Activated T-helper 1 cell treated with anti-CD3 and anti-CD28 coated beads, Interleukin-2, amount 50 U/mL, for 16 hours (primary cell): ENCODE measurements around the gene CPNE7.

Source experiments
- DNase-seq, 2 donors: peaks; one replicate each; pipeline ENCODE4 v3.0.0-alpha.2; 2020; ENCODE audit warnings: low read depth in 1 of 2, low spot score in 1 of 2

Gene CPNE7

DNA sequence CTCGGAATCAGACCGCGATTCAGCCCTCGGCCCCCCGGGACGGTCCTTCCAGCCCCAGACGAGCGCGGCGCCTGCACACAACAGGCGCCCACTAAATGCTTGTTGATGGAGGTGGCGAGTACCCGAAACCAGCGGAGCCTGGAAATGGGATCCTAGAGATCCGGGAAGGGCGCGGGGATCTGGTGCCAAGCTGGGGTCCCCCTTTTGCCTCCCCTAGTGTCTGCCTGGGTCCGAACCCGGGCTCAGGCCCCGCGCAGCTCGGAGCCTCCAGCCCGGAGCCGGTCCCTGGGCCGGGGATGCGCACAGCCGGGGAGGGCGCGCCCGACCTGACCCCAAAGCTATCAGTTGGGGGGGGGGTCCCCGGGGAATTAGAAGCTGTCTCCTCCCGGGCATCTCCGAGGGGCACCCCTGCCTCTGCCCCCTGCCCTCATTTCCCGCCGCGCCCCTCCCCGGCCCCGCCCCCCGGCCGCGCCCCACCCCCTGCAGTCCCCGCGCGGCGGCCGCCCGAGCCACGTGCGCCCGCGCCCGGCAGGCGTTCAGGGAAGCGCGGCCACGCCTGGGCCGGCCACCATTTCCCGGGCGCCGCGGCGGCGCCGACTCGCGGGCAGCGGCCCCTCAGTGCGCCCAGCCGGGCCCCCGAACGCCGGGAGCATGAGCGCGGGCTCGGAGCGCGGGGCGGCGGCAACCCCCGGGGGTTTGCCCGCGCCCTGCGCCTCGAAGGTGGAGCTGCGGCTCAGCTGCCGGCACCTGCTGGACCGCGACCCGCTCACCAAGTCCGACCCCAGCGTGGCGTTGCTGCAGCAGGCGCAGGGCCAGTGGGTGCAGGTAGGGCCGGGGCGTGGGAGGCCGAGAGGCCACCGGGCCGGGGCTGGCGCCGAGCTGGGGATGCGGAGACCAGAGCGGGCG, at the start of gene CPNE7:
TSS of gene CPNE7 (plus strand) at position 512 of the 906 bp plus-strand sequence. CDS start at position 652, 140 bp downstream.
- DNase-seq: no peak

DNA sequence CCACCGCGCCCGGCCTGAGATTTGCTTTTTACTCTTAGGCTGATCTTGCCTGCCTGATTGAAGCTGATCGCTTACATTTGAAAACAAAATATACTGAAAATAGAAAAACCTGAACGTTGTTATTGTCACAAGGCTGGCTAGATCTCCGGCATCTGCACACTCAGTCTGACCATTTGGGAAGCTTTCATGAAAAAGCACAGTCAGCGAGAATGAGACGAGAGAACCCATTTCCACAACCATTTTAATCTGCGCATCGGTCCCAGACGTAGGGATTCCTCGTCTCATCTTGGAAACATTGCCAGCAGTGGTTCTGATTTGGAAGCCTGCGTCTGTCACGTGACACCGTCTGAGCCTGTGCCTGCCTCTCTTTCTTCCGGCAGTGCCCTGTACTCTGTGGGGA, 46.5 kb upstream of the CPNE7 start:
- DNase-seq: no peak

DNA sequence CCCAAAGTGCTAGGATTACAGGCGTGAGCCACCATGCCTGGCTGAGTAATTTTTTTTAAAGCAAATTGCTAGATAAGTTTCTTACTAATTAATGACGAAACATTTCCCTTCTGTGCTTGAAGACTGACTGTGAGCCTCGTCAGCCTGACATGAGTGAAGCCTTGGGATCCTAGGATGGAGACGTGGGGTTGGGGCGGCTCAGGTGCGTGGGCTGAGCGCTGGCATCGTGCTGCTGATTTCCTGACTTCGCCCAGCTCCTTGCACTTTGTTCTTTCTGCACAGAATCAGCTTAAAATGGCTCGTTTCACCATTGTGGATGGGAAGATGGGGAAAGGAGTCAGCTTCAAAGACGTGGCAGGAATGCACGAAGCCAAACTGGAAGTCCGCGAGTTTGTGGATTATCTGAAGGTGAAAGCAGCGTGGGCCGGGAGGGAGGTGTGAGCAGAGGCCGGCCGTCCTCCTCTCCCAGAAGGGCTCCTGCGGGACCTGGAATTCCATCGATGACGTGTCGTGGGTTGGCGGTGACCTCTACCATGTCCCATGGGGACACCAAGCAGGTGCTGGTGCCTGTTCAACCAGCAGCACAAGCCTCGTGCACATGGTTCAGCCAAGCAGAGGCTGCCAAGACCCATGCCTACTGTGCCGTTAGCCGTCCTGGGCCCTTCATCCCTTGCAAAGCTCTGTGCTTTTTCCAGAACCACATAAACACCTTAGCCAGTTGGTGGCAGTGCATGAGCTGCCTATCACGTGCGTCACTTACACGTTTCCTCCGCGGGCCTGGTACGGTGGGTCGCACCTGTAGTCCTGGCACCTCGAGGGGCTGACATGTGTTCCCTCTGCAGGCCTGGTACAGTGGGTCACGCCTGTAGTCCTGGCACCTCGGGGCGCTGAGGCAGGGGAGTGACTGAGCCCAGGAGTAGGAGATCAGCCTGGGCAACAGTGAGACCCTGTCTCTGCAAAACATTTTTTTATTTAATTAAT, 44.9 kb upstream of the CPNE7 start:
- DNase-seq: no peak

DNA sequence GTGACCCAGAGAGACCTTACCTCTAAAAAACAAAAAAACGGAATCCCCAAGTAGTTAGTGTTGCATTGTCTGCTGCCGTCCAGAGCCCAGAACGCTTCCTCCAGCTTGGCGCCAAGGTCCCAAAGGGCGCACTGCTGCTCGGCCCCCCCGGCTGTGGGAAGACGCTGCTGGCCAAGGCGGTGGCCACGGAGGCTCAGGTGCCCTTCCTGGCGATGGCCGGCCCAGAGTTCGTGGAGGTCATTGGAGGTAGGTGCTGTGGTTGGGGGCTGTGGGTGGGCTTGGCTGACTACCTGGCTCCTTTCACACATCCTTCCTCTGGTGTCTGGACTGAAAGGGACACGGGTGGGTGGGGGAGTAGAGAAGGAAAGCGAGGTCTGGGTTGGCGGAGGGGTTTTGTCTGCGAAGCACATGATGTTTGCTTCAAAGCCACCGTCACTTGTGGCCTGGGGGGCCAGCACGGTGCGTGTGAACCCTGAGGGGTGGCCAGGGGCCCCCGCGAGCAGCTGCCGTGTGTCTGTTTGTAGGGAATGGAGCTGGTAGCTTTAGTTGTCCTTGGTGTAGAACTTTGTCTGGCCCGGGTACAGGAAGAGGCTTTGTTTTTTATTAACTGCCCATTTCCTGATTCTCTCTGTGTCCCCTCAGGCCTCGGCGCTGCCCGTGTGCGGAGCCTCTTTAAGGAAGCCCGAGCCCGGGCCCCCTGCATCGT, 43.6 kb upstream of the CPNE7 start:
- no peak for DNase-seq

DNA sequence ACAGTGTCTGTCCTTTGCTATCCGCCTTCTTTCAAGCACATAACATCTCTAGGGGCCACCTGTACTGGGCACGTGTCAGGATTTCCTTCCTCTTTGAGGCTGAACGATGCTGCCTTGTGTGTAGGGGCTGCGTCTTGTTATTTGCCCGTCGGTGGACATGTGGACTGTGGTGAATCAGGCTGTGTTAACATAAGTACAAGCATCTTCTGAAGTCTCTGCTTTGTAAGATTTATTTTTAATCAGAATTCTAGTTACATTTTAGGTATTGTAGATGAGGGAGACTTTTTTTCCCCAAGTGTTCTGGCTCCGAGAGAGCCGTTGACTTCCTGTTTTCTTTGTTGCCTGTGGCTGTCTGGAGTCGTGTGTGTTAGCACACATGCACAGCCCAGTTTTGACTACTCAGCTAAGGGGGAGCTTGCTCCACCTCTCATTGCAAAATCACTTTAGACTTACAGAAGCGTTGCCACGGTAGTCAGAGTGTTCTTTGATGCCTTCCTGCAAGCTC, 41.3 kb upstream of the CPNE7 start:
- DNase-seq: no peak

DNA sequence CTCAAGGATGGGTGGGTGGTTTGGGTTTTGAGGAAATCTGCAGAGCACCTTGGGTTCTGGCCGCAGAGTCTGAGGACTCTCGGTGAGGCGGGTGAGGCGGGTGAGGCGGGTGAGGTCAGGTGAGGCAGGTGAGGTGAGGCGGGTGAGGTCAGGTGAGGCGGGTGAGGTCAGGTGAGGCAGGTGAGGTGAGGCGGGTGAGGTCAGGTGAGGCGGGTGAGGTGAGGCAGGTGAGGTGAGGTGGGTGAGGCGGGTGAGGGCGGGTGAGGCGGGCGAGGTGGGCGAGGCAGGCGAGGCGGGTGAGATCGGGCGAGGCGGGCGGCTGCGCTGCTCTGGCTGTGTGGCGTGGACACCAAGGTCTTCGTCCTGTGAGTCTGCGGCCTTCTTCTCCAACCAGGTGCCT, 39.2 kb upstream of the CPNE7 start:
- no peak for DNase-seq

DNA sequence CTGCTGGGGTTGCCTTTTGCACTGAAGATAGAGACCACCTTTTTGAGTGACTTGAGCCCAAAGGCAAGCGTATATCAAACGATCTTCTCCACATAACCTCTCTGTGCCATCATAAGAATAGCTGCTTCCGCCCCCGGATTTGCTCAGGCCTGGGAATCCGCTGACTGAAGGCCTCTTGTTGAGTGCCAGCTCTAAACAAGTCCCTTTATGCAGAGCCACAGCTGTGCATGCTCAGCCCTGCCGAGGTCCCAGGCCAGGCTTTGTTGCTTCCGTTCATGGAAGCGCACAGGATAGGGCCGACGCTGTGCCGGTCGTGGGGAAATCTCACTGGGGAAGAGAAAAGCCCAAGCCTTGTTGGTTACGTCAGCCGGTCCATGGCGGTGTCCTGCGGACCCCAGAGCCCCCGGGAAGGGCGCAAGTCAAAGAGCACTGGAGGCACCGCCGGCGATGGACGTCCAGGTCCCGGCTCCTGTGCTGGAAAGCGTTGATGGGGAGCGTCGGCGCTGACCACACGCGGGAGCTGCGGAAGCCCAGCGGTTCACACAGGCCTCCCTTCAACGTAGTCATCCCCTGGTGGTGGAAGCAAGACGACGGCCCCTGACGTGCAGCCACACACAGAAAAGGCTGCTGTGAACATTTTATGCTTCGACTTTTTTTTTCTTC, 38.5 kb upstream of the CPNE7 start:
- no peak for DNase-seq

DNA sequence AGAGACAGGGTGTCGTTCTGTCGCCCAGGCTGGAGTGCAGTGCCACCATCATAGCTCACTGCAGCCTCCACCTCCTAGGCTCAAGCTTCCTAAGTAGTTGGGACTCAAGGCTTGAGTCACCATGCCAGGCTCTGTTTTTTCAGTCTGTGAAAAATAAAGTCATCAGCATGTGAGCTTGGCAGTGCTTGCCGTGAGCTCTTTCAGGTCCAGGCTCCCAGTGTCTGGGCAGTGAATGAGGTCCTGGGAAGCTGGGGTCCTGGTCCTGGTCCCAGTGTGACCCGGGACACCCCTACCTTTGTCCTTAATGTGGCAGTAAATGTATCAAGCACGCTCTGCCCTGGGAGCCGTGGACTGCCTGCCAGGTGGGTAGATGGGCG, 38.0 kb upstream of the CPNE7 start:
- no peak for DNase-seq

DNA sequence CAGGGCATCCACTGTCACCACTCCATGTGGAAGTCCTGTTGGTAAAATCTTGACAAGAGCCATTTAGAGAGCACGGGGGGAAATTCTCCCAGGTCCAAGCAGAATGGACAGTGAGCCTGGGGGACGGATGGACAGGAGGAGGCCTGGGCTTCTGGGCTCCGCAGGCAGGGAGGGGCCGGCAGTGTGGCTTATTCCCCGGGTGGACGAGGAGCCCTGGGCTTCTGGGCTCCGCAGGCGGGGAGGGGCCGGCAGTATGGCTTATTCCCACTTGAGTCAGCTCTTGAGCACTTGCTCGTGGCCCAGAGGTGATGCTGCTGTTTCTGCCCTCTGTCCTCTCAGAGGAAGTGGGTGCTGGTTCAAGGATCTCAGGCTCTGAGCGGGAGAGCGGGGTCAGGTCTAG, 37.3 kb upstream of the CPNE7 start:
- DNase-seq: no peak

DNA sequence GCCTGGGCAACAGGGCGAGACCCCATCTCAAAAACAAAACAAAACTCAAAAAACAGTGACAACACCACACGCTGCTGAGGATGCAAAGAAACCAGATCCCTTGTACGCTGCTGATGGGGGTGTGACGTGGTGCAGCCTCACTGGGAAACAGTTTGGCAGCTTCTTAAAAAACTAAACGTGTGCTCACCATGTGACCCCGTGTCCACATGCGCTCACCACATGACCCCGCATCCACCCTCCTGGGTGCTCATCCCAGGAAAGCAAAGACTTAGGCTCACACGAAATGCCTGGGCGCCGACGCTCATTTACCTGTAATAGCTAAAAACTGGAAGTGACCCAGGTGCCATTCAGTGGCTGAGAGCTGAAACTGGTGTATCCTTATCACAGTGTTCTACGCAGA, 35.0 kb upstream of the CPNE7 start:
- no peak for DNase-seq

DNA sequence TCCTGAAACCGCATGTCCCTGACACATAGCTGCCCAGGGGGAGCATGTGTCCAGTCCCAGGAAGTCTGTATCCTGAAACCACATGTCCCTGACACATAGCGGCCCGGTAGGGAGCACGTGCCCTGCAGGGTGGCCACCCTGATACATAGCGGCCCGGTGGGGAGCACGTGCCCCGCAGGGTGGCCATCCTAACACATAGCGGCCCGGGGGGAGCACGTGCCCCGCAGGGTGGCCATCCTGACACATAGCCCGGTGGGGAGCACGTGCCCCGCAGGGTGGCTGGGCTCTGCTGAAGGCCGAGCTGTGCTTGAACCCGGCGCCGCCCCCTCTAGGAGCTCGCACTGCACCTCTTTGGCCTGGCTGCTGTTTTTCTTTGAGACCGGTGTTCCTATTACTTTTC, 33.8 kb upstream of the CPNE7 start:
- DNase-seq: no peak

DNA sequence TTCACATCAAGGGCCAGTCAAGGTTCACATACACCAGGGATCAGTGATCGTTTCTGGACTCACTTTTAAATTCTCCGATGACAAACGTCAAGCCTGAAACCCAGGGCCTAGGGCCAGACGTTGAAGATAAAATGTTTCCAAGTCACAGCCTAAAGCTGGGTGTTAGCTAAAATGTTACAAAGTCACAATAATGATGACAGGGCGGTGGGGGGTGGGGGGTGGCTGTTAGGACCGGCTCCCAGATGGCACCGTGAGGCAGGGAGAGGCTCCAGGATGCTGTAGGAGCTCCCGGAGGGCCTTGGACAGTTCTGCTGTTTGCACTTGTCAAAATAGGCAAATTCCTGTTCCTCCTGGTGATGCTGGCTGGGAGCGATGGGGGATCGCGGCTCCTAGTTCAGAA, 31.4 kb upstream of the CPNE7 start:
- DNase-seq: no peak

DNA sequence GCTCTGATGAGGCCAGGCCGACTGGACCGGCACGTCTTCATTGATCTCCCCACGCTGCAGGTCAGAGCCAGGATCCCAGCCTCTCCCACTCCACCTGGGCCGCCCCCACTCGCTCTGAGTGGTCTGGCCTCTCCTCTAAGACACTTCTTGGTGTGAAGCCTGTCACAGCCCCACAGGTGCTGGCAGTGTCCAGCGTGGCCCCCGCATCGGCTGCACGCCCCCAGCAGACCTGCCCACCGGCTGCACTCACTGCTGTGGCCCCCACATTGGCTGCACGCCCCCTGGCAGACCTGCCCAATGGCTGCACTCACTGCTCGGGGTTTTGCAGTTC, 30.9 kb upstream of the CPNE7 start:
- DNase-seq: no peak

DNA sequence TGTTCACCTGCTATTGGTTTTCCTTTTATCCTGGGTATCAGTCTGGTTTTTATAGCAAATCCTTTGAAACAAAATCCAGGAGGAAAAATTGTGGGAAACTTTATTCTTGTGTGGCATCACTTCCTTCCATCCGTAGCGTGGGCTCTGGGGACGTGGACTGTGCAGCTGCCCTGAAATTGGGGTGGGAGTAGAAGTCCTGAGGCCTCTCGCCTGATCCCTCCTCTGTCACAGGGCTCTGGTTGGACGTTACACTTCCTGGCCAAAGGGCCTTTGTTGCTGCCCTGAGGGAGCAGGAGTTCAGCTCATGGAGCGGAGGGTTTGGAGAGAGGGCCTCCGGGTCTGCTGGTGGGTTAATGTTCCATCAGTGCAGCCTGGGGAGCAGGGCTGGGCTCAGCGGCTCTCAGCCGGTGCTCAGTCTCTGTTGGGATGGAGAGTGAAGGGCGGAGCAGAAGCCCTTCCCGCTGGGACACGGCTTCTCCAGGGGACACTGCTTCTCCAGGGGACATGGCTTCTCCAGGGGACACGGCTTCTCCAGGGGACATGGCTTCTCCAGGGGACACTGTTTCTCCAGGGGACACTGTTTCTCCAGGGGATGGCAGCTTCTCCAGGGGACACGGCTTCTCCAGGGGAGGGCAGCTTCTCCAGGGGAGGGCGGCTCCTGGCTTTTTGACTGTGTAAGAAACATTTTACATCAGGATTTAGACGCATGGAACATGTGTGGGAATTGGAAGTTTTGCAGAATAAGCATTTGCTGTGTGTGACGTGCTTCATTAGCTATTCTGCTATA, 30.3 kb upstream of the CPNE7 start:
- DNase-seq: no peak

DNA sequence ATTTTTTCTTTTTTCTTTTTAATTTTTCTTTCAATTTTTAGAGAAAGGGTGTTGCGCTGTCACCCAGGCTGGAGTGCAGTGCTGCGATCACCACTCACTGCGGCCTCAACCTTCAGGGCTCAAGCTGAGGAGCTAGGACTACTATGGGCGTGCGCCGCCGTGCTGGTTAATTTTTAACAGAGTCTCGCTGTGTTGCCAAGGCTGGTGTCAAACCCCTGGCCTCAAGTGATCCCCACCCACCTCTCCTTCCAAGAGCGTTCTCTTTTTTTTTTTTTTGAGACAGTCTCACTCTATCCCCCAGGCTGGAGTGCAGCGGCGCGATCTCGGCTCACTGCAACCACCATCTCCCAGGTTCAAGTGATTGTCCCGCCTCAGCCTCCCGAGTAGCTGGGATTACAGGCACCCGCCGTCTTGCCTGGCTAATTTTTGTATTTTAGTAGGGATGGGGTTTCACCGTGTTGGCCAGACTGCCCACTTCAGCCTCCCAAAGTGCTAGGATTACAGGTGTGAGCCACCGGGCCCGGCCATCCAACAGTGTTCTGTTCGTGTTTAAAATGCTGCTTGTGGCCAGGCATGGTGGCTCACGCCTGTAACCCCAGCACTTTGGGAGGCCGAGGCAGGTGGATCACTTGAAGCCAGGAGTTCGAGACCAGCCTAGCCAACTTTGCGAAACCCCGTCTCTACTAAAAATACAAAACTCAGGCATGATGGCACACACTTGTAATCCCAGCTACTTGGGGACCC, 29.6 kb upstream of the CPNE7 start:
- DNase-seq: no peak

DNA sequence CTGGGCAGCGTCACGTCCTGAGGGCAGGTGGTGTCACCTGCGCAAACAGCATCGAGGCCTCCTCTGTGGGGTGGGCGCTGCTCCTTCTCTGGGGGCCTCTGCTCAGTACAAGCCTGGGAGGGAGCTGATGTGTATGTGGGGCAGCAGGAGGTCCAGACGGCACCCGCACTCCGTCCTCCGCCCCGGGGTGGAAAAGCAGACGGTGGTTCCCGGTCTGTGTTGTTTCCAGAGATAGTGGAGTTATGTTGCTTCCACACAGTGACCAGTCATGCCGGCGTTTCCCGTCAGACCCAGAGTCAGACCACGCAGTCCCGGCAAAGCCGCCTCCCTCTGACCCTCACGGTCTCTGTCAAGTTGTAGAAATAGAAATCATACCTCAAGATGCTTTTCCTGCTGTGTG, 28.8 kb upstream of the CPNE7 start:
- no peak for DNase-seq

DNA sequence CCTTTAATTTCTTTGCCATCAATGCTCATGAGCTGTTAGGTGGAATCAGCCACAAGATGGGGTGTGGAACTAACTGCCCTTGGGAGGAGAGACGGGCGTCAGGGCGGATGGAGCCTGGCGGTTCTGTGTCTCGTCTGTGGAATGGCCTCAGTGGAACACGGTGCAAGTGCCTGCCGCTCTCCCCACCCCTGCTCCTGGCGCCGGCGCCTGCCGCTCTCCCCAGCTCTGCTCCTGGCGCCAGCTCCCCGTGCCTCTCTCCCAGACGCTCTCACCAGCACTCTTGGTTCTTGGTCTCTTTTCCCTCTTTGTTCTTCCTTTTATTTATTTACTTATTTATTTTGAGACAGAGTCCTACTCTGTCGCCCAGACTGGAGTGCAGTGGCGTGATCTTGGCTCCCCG, 28.3 kb upstream of the CPNE7 start:
- DNase-seq: no peak

DNA sequence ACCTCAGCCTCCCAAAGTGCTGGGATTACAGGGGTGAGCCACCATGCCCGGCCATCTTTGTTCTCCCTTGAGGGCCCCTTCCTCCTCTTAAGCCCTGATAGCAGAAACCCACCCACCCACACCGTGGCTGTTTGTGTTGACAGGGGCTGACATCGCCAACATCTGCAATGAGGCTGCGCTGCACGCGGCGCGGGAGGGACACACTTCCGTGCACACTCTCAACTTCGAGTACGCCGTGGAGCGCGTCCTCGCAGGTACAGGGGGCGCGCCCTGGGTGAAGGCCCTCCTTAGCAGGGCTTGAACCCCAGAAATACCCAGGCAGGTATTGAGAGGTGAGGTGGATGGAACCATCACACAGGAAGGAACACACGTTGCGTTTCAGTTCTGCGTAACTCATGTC, 27.7 kb upstream of the CPNE7 start:
- no peak for DNase-seq

DNA sequence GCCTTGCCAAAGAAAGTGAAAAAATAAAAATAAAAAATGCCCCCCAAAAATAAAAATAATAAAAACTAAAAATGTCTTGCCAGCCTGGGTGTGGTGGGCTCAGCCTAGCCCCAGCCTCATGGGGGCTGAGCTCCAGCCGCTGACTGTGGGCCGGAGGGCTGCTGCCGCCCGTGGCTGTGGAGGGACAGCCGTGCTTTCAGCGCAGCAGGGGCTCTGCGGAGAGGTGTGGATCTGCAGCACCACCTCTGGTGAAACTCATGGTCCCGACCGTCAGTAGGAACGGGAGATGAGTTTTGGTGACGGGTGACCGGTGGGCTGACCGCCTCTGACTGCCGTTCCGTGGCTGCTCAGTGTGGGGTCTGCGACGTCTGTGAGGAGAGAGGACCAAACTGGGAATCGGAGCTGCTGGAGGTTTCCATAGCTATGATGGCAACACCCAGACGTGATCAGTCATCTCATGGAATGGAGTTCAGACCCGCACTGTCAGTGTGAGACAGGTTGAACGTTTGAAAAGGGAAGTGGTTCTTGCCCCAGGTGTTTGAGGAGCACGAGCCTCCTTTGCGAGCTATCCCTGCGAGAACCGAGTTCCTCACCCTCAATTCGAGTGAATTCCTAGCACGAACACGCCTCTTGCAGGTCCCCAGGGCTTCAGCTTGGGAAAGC, 27.1 kb upstream of the CPNE7 start:
- DNase-seq: no peak
